Mesenchymal stem cell (in vitro differentiated cells and primary cell): ENCODE measurements around the gene SGIP1.
A peak's percentile ranks its signal among the peaks of the same experiment; 100 is the strongest.

Experiments used
- DNase-seq: peaks from one replicate; pipeline ENCODE4 v3.0.0-alpha.2; 2013
- H2AFZ ChIP-seq: one replicate; pipeline ENCODE4 v1.6.1; 2013; ENCODE audit warnings: low read depth, mild to moderate bottlenecking, control low read depth, inconsistent platforms, low read length, moderate library complexity
- H2AK5ac ChIP-seq: 2 replicates; pipeline ENCODE4 v1.6.1; 2013; ENCODE audit warnings: low read length, moderate library complexity, mild to moderate bottlenecking, inconsistent platforms; ENCODE audit not compliant: severe bottlenecking
- H2BK120ac ChIP-seq: one replicate; pipeline ENCODE4 v1.6.1; 2013; ENCODE audit warnings: low read depth, mild to moderate bottlenecking, inconsistent platforms, low read length, moderate library complexity
- H2BK12ac ChIP-seq, 2 experiments: one replicate each; pipeline ENCODE4 v1.6.1; 2013; ENCODE audit warnings: inconsistent platforms in 2 of 2, low read length in 2 of 2, mild to moderate bottlenecking in 2 of 2, moderate library complexity in 2 of 2, control low read depth in 1 of 2
- H2BK15ac ChIP-seq: one replicate; pipeline ENCODE4 v1.6.1; 2013; ENCODE audit warnings: mild to moderate bottlenecking, low read depth, inconsistent platforms; ENCODE audit not compliant: poor library complexity, severe bottlenecking
- H2BK5ac ChIP-seq: 2 replicates; pipeline ENCODE4 v1.6.1; 2013; ENCODE audit warnings: low read depth, mild to moderate bottlenecking, low read length, control low read depth, inconsistent platforms; ENCODE audit not compliant: poor library complexity, severe bottlenecking
- H3K14ac ChIP-seq, 2 experiments: one replicate each; pipeline ENCODE4 v1.6.1; 2013; ENCODE audit warnings: inconsistent platforms in 2 of 2, low read length in 2 of 2, control low read depth in 1 of 2, mild to moderate bottlenecking in 1 of 2, moderate library complexity in 1 of 2
- H3K18ac ChIP-seq, 2 experiments: one replicate each; pipeline ENCODE4 v1.6.1; 2013; ENCODE audit warnings: inconsistent platforms in 2 of 2, low read length in 2 of 2, control low read depth in 1 of 2, low read depth in 1 of 2, mild to moderate bottlenecking in 1 of 2
- H3K23ac ChIP-seq, 2 experiments: one replicate each; pipeline ENCODE4 v1.6.1; 2013; ENCODE audit warnings: inconsistent platforms in 2 of 2, low read length in 2 of 2, mild to moderate bottlenecking in 2 of 2, moderate library complexity in 2 of 2, control low read depth in 1 of 2
- H3K27ac ChIP-seq: 2 replicates; pipeline ENCODE4 v1.5.1; 2013; ENCODE audit warnings: mild to moderate bottlenecking, moderate library complexity, low read length, control low read depth, inconsistent platforms; ENCODE audit not compliant: poor library complexity, severe bottlenecking
- H3K27me3 ChIP-seq, 2 experiments: 2 replicates each; pipeline versions ENCODE4 v1.6.1 to v1.7.0; 2013; ENCODE audit warnings: low read length in 2 of 2, mild to moderate bottlenecking in 2 of 2, moderate library complexity in 2 of 2, control low read depth in 1 of 2, inconsistent platforms in 1 of 2; ENCODE audit not compliant: control insufficient read depth in 1 of 2, insufficient read depth in 1 of 2
- H3K36me3 ChIP-seq, 2 experiments: 2 replicates each; pipeline versions ENCODE4 v1.6.1 to v1.7.0; 2013; ENCODE audit warnings: low read length in 2 of 2, control low read depth in 1 of 2, inconsistent platforms in 1 of 2, low read depth in 1 of 2, mild to moderate bottlenecking in 1 of 2; ENCODE audit not compliant: insufficient read depth in 2 of 2, control insufficient read depth in 1 of 2
- H3K4ac ChIP-seq, 2 experiments: one replicate each; pipeline ENCODE4 v1.6.1; 2013; ENCODE audit warnings: inconsistent platforms in 2 of 2, low read length in 2 of 2, mild to moderate bottlenecking in 2 of 2, moderate library complexity in 2 of 2, control low read depth in 1 of 2, low read depth in 1 of 2
- H3K4me1 ChIP-seq: 2 replicates; pipeline ENCODE4 v1.6.1; 2013; ENCODE audit warnings: low read depth, low read length, control low read depth; ENCODE audit not compliant: control insufficient read depth, insufficient read depth
- H3K4me2 ChIP-seq: 2 replicates; pipeline ENCODE4 v1.6.1; 2013; ENCODE audit warnings: low read length, mild to moderate bottlenecking, inconsistent platforms; ENCODE audit not compliant: poor library complexity, severe bottlenecking
- H3K4me3 ChIP-seq, 2 experiments: 2 replicates each; pipeline versions ENCODE4 v1.5.1 to v1.7.0; 2013; ENCODE audit warnings: low read length in 2 of 2, mild to moderate bottlenecking in 2 of 2, control low read depth in 1 of 2, low read depth in 1 of 2; ENCODE audit not compliant: insufficient read depth in 1 of 2
- H3K79me1 ChIP-seq: replicated peaks from 2 replicates; pipeline ENCODE4 v1.6.1; 2013; ENCODE audit warnings: mild to moderate bottlenecking, control low read depth, low read length, inconsistent platforms; ENCODE audit not compliant: poor library complexity, severe bottlenecking
- H3K9ac ChIP-seq: 2 replicates; pipeline ENCODE4 v1.7.0; 2013; ENCODE audit warnings: mild to moderate bottlenecking, low read length, moderate library complexity
- H3K9me3 ChIP-seq: 2 replicates; pipeline ENCODE4 v1.7.0; 2013; ENCODE audit warnings: mild to moderate bottlenecking, low read length; ENCODE audit not compliant: control insufficient read depth
- H4K8ac ChIP-seq: one replicate; pipeline ENCODE4 v1.6.1; 2013; ENCODE audit warnings: inconsistent platforms, mild to moderate bottlenecking, low read length, moderate library complexity
- H4K91ac ChIP-seq: one replicate; pipeline ENCODE4 v1.6.1; 2013; ENCODE audit warnings: mild to moderate bottlenecking, low read length, inconsistent platforms
- WGBS: methylation state at CpG from one replicate; pipeline ENCODE4 v1.1.7; 2013; ENCODE audit warnings: mixed read lengths; 5-methylcytosine and 5-hydroxymethylcytosine counted together

The SGIP1 gene

GRCh38 chr1:66542811-66543767 is 9.1 kb downstream of the SGIP1 start:
- Histone ChIP-seq H3K9ac (peak overlapping the region; percentile 58), H2BK5ac (no peak overlapping the region), H3K4me1 (peaks cover 12% of the 10 kb centered on the region), H3K4me2 (peak overlapping the region; percentile 3), H4K8ac (peak overlapping the region; percentile 19), H2BK12ac (peak overlapping the region in 1 of 2 experiments; percentile 68), H3K9me3 (no peaks in the 10 kb centered on the region), H3K4ac (peak overlapping the region in 1 of 2 experiments; percentile 3), H4K91ac (peak overlapping the region; percentile 34), H3K27me3 (no peaks in the 10 kb centered on the region), H3K14ac (no peak overlapping the region), H3K23ac (no peak overlapping the region), H2BK15ac (no peak overlapping the region), H2BK120ac (no peak overlapping the region), H3K18ac (peak overlapping the region; percentile 16 to 78), H3K4me3 (peak overlapping the region in 1 of 2 experiments; percentile 3), H2AK5ac (peak overlapping the region; percentile 83), H3K36me3 (peaks cover 0 to 7% of the 10 kb centered on the region in 2 experiments), H3K79me1 (peaks cover 6% of the 10 kb centered on the region), H3K27ac (peak overlapping the region; percentile 78), H2AFZ (no peak overlapping the region)
- WGBS, result 34% methylated on average over 6 of the region's 8 CpGs
- DNase-seq, result peak; percentile 97

GRCh38 chr1:66546047-66546810 is 12.3 kb downstream of the SGIP1 start:
- H3K4me2 ChIP-seq, result no peak overlapping the region
- H4K91ac ChIP-seq, result no peak overlapping the region
- H4K8ac ChIP-seq, result no peak overlapping the region
- no peak overlapping the region for H3K23ac ChIP-seq
- H2BK12ac ChIP-seq, result no peak overlapping the region
- WGBS, result 90% methylated on average over 3 of the region's 4 CpGs
- H2BK5ac ChIP-seq, result no peak overlapping the region
- DNase-seq, result no peak
- H2AFZ ChIP-seq, result no peak overlapping the region
- H3K14ac ChIP-seq, result no peak overlapping the region
- peaks cover 8% of the 10 kb centered on the region for H3K4me1 ChIP-seq
- no peak overlapping the region for H2AK5ac ChIP-seq
- no peak overlapping the region for H2BK15ac ChIP-seq
- H3K4ac ChIP-seq, result no peak overlapping the region
- no peaks in the 10 kb centered on the region for H3K9me3 ChIP-seq
- no peak overlapping the region for H3K9ac ChIP-seq
- H3K36me3 ChIP-seq, result peaks cover 0 to 7% of the 10 kb centered on the region in 2 experiments
- H3K79me1 ChIP-seq, result peaks cover 10% of the 10 kb centered on the region
- H3K4me3 ChIP-seq, result no peak overlapping the region
- no peak overlapping the region for H3K18ac ChIP-seq
- H2BK120ac ChIP-seq, result no peak overlapping the region
- H3K27ac ChIP-seq, result no peak overlapping the region
- no peaks in the 10 kb centered on the region for H3K27me3 ChIP-seq

DNA sequence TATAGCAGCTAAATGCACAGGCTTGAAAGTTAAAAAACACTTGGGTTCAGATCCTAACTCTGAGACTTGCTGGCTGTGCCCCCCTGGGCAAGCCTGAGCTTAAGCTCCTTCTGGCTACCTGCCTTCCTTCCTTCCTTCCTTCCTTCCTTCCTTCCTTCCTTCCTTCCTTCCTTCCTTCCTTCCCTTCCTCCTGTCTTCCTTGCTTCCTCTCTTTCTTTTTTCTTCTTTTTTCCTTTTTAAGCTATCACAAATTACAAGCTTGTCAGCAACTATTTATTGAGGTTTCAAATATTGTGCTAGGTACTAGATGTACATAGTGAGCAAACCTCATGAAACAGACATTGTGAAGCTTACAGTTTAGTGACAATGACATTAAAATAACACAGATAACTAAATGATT is 15.1 kb downstream of the SGIP1 start:
- H2AK5ac ChIP-seq, result no peak overlapping the region
- no peak overlapping the region for H3K9ac ChIP-seq
- no peak overlapping the region for H2BK120ac ChIP-seq
- H4K91ac ChIP-seq, result no peak overlapping the region
- no peaks in the 10 kb centered on the region for H3K27me3 ChIP-seq
- H2BK12ac ChIP-seq, result no peak overlapping the region
- no peak overlapping the region for H2BK5ac ChIP-seq
- peaks cover 5% of the 10 kb centered on the region for H3K4me1 ChIP-seq
- H3K23ac ChIP-seq, result no peak overlapping the region
- no peak for DNase-seq
- H3K4me3 ChIP-seq, result no peak overlapping the region
- H3K4me2 ChIP-seq, result no peak overlapping the region
- peaks cover 4 to 13% of the 10 kb centered on the region in 2 experiments for H3K36me3 ChIP-seq
- no peak overlapping the region for H2AFZ ChIP-seq
- no peak overlapping the region for H3K4ac ChIP-seq
- H3K18ac ChIP-seq, result no peak overlapping the region
- H3K27ac ChIP-seq, result no peak overlapping the region
- H4K8ac ChIP-seq, result no peak overlapping the region
- peaks cover 21% of the 10 kb centered on the region for H3K79me1 ChIP-seq
- no peaks in the 10 kb centered on the region for H3K9me3 ChIP-seq
- no peak overlapping the region for H3K14ac ChIP-seq
- H2BK15ac ChIP-seq, result no peak overlapping the region

- H2BK15ac ChIP-seq, result no peak overlapping the region
- no peak overlapping the region for H4K8ac ChIP-seq
- DNase-seq, result no peak
- H3K4ac ChIP-seq, result no peak overlapping the region
- no peak overlapping the region for H4K91ac ChIP-seq
- H3K4me1 ChIP-seq, result peaks cover 3% of the 10 kb centered on the region
- H2AFZ ChIP-seq, result no peak overlapping the region
- H3K23ac ChIP-seq, result no peak overlapping the region
- 100% methylated on average over 1 of the region's 1 CpG for WGBS
- H2BK5ac ChIP-seq, result no peak overlapping the region
- H3K27me3 ChIP-seq, result no peaks in the 10 kb centered on the region
- H2AK5ac ChIP-seq, result no peak overlapping the region
- H3K4me3 ChIP-seq, result no peak overlapping the region
- no peak overlapping the region for H3K27ac ChIP-seq
- no peak overlapping the region for H3K18ac ChIP-seq
- no peak overlapping the region for H3K14ac ChIP-seq
- peaks cover 4 to 13% of the 10 kb centered on the region in 2 experiments for H3K36me3 ChIP-seq
- no peaks in the 10 kb centered on the region for H3K9me3 ChIP-seq
- no peak overlapping the region for H3K4me2 ChIP-seq
- H3K9ac ChIP-seq, result no peak overlapping the region
- H2BK12ac ChIP-seq, result no peak overlapping the region
- no peak overlapping the region for H2BK120ac ChIP-seq
- H3K79me1 ChIP-seq, result peaks cover 21% of the 10 kb centered on the region
These were observed 16.3 kb downstream of the SGIP1 start for GRCh38 chr1:66550243-66550642.
